HEK293 (cell line): ENCODE results near the gene MRNIP.

ENCODE experiments used
- CTCF ChIA-PET: fragments of 350-600 bp; formaldehyde crosslinking; extraction: SDS; loops from one replicate; lab custom pipeline; 2021; ENCODE audit warnings: antibody characterized with exemption; lab: Yijun Ruan, JAX
- POLR2A ChIA-PET: fragments of 300-600 bp; formaldehyde crosslinking; extraction: SDS; loops from one replicate; lab custom pipeline; 2020; ENCODE audit warnings: antibody characterized with exemption, inconsistent platforms; lab: Yijun Ruan, JAX
- H3K27ac ChIP-seq: fragments of 200-500 bp; sonication (Bioruptor generic); 2 replicates; pipeline ENCODE4 v1.5.1; 2014; ENCODE audit warnings: low read depth, low read length, control low read depth, inconsistent platforms; ENCODE audit errors: extremely low read depth
- H3K36me3 ChIP-seq, 2 experiments: fragments of 200-500 bp in 1 of 2; sonication (Bioruptor generic) in 1 of 2; 1 replicate in 1 of 2; 2 replicates in 1 of 2; pipeline ENCODE4 v1.5.1; 2014 to 2017; ENCODE audit warnings: inconsistent platforms in 2 of 2, low read length in 2 of 2; ENCODE audit not compliant: control insufficient read depth in 2 of 2, insufficient read depth in 1 of 2
- H3K4me1 ChIP-seq: fragments of 200-500 bp; sonication (Bioruptor generic); 2 replicates; pipeline ENCODE4 v1.5.1; 2014; ENCODE audit warnings: mild to moderate bottlenecking, low read length, inconsistent platforms; ENCODE audit not compliant: control insufficient read depth, insufficient read depth
- H3K4me3 ChIP-seq: 2 replicates; pipeline ENCODE4 v1.5.1; 2011; ENCODE audit warnings: low read depth, mild to moderate bottlenecking, control low read depth, low read length, moderate library complexity
- H3K9me3 ChIP-seq: fragments of 200-500 bp; sonication (Bioruptor generic); 2 replicates; pipeline ENCODE4 v1.5.1; 2014; ENCODE audit warnings: low read depth, low read length, inconsistent platforms; ENCODE audit not compliant: control insufficient read depth, insufficient read depth
- KLF7 ChIP-seq: fragments of 450-650 bp; formaldehyde crosslinking; IDR thresholded peaks from 2 replicates; pipeline ENCODE4 v1.5.1; 2016; ENCODE audit warnings: missing biosample characterization, missing genetic modification characterization, borderline replicate concordance
- MZF1 ChIP-seq: fragments of 450-650 bp; formaldehyde crosslinking; IDR thresholded peaks from 2 replicates; pipeline ENCODE4 v1.5.1; 2017; ENCODE audit warnings: missing biosample characterization, missing genetic modification characterization, borderline replicate concordance
- SCRT2 ChIP-seq: fragments of 450-650 bp; formaldehyde crosslinking; IDR thresholded peaks from 2 replicates; pipeline ENCODE4 v1.5.1; 2016; ENCODE audit warnings: missing biosample characterization, missing genetic modification characterization
- YY1 ChIP-seq: fragments of 450-650 bp; formaldehyde crosslinking; IDR thresholded peaks from 2 replicates; pipeline ENCODE4 v1.5.1; 2018; ENCODE audit warnings: missing biosample characterization, missing genetic modification characterization
- ZNF211 ChIP-seq: fragments of 450-650 bp; formaldehyde crosslinking; IDR thresholded peaks from 2 replicates; pipeline ENCODE4 v1.5.1; 2016; ENCODE audit warnings: low read depth, missing biosample characterization, missing genetic modification characterization
- ZNF335 ChIP-seq: fragments of 450-650 bp; formaldehyde crosslinking; conservative IDR thresholded peaks from 2 replicates; pipeline ENCODE4 v1.5.1; 2016; ENCODE audit warnings: missing biosample characterization, missing genetic modification characterization
- ZNF558 ChIP-seq: fragments of 450-650 bp; formaldehyde crosslinking; IDR thresholded peaks from 2 replicates; pipeline ENCODE4 v1.5.1; 2016; ENCODE audit warnings: missing biosample characterization, missing genetic modification characterization
- ZNF600 ChIP-seq: fragments of 450-650 bp; formaldehyde crosslinking; IDR thresholded peaks from 2 replicates; pipeline ENCODE4 v1.5.1; 2016; ENCODE audit warnings: missing biosample characterization, missing genetic modification characterization
- ZNF658 ChIP-seq: fragments of 450-650 bp; formaldehyde crosslinking; IDR thresholded peaks from 2 replicates; pipeline ENCODE4; 2016; ENCODE audit warnings: missing biosample characterization, missing genetic modification characterization
- ZNF677 ChIP-seq: fragments of 450-650 bp; IDR thresholded peaks from 2 replicates; pipeline ENCODE4 v1.5.0; 2018; ENCODE audit warnings: missing biosample characterization, mild to moderate bottlenecking, missing genetic modification characterization, moderate library complexity
- ZSCAN30 ChIP-seq: fragments of 450-650 bp; IDR thresholded peaks from 2 replicates; pipeline ENCODE4 v1.5.1; 2018; ENCODE audit warnings: missing biosample characterization, mild to moderate bottlenecking, missing genetic modification characterization, moderate library complexity
- TF ChIP-seq, protein P1 (sequence below): fragments of 450-650 bp; formaldehyde crosslinking; IDR thresholded peaks from 2 replicates; pipeline ENCODE4 v1.5.1; 2017; ENCODE audit warnings: missing biosample characterization, missing genetic modification characterization
- TF ChIP-seq, protein P2 (sequence below): fragments of 450-650 bp; formaldehyde crosslinking; IDR thresholded peaks from 2 replicates; pipeline ENCODE4; 2016; ENCODE audit warnings: missing biosample characterization, missing genetic modification characterization
- TF ChIP-seq, protein P3 (sequence below): fragments of 450-650 bp; formaldehyde crosslinking; IDR thresholded peaks from 2 replicates; pipeline ENCODE4 v1.5.1; 2017; ENCODE audit warnings: missing biosample characterization, missing genetic modification characterization
- TF ChIP-seq, protein P4 (sequence below): fragments of 450-650 bp; formaldehyde crosslinking; IDR thresholded peaks from 2 replicates; pipeline ENCODE4 v1.5.1; 2016; ENCODE audit warnings: missing biosample characterization, missing genetic modification characterization
- TF ChIP-seq, protein P5 (sequence below): fragments of 450-650 bp; formaldehyde crosslinking; IDR thresholded peaks from 2 replicates; pipeline ENCODE4 v1.5.1; 2017; ENCODE audit warnings: missing biosample characterization, missing genetic modification characterization
- TF ChIP-seq, protein P6 (sequence below): fragments of 450-650 bp; formaldehyde crosslinking; IDR thresholded peaks from 2 replicates; pipeline ENCODE4 v1.5.1; 2016; ENCODE audit warnings: missing biosample characterization, missing genetic modification characterization

Gene MRNIP

DNA sequence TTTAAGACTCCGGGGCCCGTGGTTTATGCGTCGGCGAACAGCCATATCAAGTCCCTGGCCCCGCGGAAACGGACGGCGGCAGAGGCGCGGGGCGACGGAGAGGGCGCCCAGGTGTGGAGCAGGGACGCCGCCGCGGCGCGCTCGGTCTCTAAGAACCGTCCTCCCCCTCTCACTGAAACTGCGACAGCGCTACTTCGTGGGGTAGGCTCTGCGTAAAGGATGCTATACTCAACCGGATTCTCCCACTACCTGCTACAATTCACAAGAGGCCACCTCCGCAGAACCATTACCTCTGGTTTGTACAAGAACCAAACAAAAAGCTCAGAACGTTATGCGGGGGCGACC is 404 bp downstream of the MRNIP start:
- Histone ChIP-seq H3K27ac (peak overlapping the region; percentile 63), H3K4me3 (peak overlapping the region; percentile 97), H3K4me1 (no peaks in the 10 kb centered on the region), H3K9me3 (no peaks in the 10 kb centered on the region), H3K36me3 (peaks cover 0 to 19% of the 10 kb centered on the region in 2 experiments; a peak in 2 of 3 replicates)
- ChIA-PET CTCF (interaction anchor here (0.6 kb wide), 1 partner anchor 95 kb away, joined by 6 read pairs; no protein-coding TSS in a partner anchor), POLR2A (interaction anchor here (0.8 to 1.6 kb wide), 4 partner anchors 11 to 52 kb away, joined by 3 to 6 read pairs (median 4); partner anchors contain the start of gene SQSTM1)
- TF ChIP-seq YY1 (no peak), KLF7 (tag by site-specific recombination) (no peak), ZNF211 (no peak), ZNF677 (tag by site-specific recombination) (0 out of 2 replicates have a peak, but pooled peaks have one; percentile 22), ZNF658 (tag by site-specific recombination) (no peak), ZNF558 (tag by site-specific recombination) (no peak), ZSCAN30 (peak; percentile 35; the same call in 1 of the 2 replicates), MZF1 (no peak)
- TF ChIP-seq, protein P1, sequence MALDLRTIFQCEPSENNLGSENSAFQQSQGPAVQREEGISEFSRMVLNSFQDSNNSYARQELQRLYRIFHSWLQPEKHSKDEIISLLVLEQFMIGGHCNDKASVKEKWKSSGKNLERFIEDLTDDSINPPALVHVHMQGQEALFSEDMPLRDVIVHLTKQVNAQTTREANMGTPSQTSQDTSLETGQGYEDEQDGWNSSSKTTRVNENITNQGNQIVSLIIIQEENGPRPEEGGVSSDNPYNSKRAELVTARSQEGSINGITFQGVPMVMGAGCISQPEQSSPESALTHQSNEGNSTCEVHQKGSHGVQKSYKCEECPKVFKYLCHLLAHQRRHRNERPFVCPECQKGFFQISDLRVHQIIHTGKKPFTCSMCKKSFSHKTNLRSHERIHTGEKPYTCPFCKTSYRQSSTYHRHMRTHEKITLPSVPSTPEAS, result no peak
- TF ChIP-seq, protein P2, sequence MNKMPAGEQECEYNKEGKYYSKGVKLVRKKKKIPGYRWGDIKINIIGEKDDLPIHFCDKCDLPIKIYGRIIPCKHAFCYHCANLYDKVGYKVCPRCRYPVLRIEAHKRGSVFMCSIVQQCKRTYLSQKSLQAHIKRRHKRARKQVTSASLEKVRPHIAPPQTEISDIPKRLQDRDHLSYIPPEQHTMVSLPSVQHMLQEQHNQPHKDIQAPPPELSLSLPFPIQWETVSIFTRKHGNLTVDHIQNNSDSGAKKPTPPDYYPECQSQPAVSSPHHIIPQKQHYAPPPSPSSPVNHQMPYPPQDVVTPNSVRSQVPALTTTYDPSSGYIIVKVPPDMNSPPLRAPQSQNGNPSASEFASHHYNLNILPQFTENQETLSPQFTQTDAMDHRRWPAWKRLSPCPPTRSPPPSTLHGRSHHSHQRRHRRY (tag by site-specific recombination), result no peak
- TF ChIP-seq, protein P3, sequence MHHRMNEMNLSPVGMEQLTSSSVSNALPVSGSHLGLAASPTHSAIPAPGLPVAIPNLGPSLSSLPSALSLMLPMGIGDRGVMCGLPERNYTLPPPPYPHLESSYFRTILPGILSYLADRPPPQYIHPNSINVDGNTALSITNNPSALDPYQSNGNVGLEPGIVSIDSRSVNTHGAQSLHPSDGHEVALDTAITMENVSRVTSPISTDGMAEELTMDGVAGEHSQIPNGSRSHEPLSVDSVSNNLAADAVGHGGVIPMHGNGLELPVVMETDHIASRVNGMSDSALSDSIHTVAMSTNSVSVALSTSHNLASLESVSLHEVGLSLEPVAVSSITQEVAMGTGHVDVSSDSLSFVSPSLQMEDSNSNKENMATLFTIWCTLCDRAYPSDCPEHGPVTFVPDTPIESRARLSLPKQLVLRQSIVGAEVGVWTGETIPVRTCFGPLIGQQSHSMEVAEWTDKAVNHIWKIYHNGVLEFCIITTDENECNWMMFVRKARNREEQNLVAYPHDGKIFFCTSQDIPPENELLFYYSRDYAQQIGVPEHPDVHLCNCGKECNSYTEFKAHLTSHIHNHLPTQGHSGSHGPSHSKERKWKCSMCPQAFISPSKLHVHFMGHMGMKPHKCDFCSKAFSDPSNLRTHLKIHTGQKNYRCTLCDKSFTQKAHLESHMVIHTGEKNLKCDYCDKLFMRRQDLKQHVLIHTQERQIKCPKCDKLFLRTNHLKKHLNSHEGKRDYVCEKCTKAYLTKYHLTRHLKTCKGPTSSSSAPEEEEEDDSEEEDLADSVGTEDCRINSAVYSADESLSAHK (tag by site-specific recombination), result 0 out of 2 replicates have a peak, but pooled peaks have one; percentile 38
- TF ChIP-seq, protein P4, sequence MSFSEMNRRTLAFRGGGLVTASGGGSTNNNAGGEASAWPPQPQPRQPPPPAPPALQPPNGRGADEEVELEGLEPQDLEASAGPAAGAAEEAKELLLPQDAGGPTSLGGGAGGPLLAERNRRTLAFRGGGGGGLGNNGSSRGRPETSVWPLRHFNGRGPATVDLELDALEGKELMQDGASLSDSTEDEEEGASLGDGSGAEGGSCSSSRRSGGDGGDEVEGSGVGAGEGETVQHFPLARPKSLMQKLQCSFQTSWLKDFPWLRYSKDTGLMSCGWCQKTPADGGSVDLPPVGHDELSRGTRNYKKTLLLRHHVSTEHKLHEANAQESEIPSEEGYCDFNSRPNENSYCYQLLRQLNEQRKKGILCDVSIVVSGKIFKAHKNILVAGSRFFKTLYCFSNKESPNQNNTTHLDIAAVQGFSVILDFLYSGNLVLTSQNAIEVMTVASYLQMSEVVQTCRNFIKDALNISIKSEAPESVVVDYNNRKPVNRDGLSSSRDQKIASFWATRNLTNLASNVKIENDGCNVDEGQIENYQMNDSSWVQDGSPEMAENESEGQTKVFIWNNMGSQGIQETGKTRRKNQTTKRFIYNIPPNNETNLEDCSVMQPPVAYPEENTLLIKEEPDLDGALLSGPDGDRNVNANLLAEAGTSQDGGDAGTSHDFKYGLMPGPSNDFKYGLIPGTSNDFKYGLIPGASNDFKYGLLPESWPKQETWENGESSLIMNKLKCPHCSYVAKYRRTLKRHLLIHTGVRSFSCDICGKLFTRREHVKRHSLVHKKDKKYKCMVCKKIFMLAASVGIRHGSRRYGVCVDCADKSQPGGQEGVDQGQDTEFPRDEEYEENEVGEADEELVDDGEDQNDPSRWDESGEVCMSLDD, result peak; percentile 38; the same call in 1 of the 2 replicates

DNA sequence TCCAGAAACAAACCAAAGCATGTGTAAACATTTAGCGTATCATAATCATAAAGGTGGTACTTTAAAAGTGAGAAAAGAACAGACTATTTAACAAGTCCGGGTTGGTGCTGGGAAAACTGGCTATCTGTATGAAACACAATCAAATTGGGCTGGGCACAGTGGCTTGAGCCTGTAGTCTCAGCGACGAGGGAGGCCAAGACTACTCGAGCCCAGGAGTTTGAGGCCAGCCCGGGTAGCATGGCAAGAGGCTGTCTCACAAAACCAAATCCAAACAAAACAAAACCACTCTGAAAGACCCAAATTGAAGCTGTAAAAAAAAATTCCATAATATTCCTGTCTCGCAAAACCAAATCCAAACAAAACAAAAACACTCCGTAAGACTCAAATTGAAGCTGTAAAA is 4.3 kb downstream of the MRNIP start:
- ChIA-PET CTCF (interaction anchor here (1.2 kb wide), 1 partner anchor 241 kb away, joined by 3 read pairs; no protein-coding TSS in a partner anchor), POLR2A (no interaction called here)
- Histone ChIP-seq H3K27ac (no peak overlapping the region), H3K36me3 (peaks cover 11 to 38% of the 10 kb centered on the region in 2 experiments), H3K4me1 (no peaks in the 10 kb centered on the region), H3K9me3 (no peaks in the 10 kb centered on the region), H3K4me3 (no peak overlapping the region)
- TF ChIP-seq ZNF335, result 0 out of 2 replicates have a peak, but pooled peaks have one; percentile 37
- no peak for TF ChIP-seq SCRT2
- TF ChIP-seq, protein P5, sequence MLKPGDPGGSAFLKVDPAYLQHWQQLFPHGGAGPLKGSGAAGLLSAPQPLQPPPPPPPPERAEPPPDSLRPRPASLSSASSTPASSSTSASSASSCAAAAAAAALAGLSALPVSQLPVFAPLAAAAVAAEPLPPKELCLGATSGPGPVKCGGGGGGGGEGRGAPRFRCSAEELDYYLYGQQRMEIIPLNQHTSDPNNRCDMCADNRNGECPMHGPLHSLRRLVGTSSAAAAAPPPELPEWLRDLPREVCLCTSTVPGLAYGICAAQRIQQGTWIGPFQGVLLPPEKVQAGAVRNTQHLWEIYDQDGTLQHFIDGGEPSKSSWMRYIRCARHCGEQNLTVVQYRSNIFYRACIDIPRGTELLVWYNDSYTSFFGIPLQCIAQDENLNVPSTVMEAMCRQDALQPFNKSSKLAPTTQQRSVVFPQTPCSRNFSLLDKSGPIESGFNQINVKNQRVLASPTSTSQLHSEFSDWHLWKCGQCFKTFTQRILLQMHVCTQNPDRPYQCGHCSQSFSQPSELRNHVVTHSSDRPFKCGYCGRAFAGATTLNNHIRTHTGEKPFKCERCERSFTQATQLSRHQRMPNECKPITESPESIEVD (tag by site-specific recombination), result no peak
- TF ChIP-seq, protein P6, sequence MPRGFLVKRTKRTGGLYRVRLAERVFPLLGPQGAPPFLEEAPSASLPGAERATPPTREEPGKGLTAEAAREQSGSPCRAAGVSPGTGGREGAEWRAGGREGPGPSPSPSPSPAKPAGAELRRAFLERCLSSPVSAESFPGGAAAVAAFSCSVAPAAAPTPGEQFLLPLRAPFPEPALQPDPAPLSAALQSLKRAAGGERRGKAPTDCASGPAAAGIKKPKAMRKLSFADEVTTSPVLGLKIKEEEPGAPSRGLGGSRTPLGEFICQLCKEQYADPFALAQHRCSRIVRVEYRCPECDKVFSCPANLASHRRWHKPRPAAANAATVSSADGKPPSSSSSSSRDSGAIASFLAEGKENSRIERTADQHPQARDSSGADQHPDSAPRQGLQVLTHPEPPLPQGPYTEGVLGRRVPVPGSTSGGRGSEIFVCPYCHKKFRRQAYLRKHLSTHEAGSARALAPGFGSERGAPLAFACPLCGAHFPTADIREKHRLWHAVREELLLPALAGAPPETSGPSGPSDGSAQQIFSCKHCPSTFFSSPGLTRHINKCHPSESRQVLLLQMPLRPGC, result no peak
- peak; percentile 87 for TF ChIP-seq ZNF600 (tag by site-specific recombination)
